ENCODE results near the gene CYP26B1. TPM values are rescaled to one million over a fixed set of nuclear protein-coding genes. Genes with fewer than 3 reads are reported as not detected.

CYP26B1 gene
- polyA plus RNA-seq, 1 donor (not counting 4 experiments of a cell fraction or from before 2014, with no cell fraction given), result 1.2 TPM

- Histone ChIP-seq H3K36me3 (ENCODE audit: control insufficient read depth in 2 of 2, extremely low read depth in 1 of 2, insufficient read depth in 2 of 2, low read length in 2 of 2) (no peaks in the 10 kb centered on the region), H2AFZ (ENCODE audit: control insufficient read depth, low read length) (no peak overlapping the region), H3K4me3 (ENCODE audit: control insufficient read depth in 2 of 3, extremely low read depth in 1 of 3, insufficient read depth in 2 of 3, low read depth in 1 of 3, low read length in 3 of 3) (no peak overlapping the region), H3K9me1 (ENCODE audit: control insufficient read depth, extremely low read depth, insufficient read depth, low read length) (no peaks in the 10 kb centered on the region), H3K79me2 (ENCODE audit: control insufficient read depth, insufficient read depth, low read length) (no peaks in the 10 kb centered on the region), H3K9ac (ENCODE audit: control insufficient read depth, extremely low read depth, insufficient read depth, low read length) (no peak overlapping the region), H3K9me3 (ENCODE audit: control insufficient read depth, low read depth, low read length) (no peaks in the 10 kb centered on the region), H3K4me1 (ENCODE audit: control insufficient read depth, extremely low read depth, insufficient read depth, low read length) (peaks cover 9% of the 10 kb centered on the region), H3K27ac (ENCODE audit: control insufficient read depth, insufficient read depth, low read length) (no peak overlapping the region), H3K27me3 (ENCODE audit: control insufficient read depth, extremely low read depth, insufficient read depth, low read length) (peaks cover 15% of the 10 kb centered on the region), H3K4me2 (ENCODE audit: control insufficient read depth, extremely low read depth, insufficient read depth, low read depth, low read length) (no peak overlapping the region), H4K20me1 (ENCODE audit: control insufficient read depth, extremely low read depth, insufficient read depth, low read length) (no peaks in the 10 kb centered on the region)
- DNase-seq (ENCODE audit: low read depth, low spot score) (no peak), FAIRE-seq (no peak)
- dilution Hi-C loops (cut with MboI; ENCODE audit: extremely low pct_ligation_motif_present, low sequenced_read_pairs), result no loop called here
- TF ChIP-seq CTCF (optimal IDR thresholded peaks at IDR 0.05 in 1 of 3, IDR thresholded peaks at IDR 0.05 in 1 of 3, conservative IDR thresholded peaks at IDR 0.05 in 1 of 3; ENCODE audit: extremely low read depth in 1 of 3, insufficient read depth in 2 of 3, low read length in 3 of 3), result no peak
- no peak for TF ChIP-seq EZH2 (IDR thresholded peaks at IDR 0.05; ENCODE audit: low read length)
Measured at GRCh38 chr2:72139874-72140620, 7.6 kb downstream of the CYP26B1 start.

- Histone ChIP-seq H3K4me3 (ENCODE audit: control insufficient read depth in 2 of 3, extremely low read depth in 1 of 3, insufficient read depth in 2 of 3, low read depth in 1 of 3, low read length in 3 of 3) (no peak overlapping the region), H3K27ac (ENCODE audit: control insufficient read depth, insufficient read depth, low read length) (no peak overlapping the region), H3K4me2 (ENCODE audit: control insufficient read depth, extremely low read depth, insufficient read depth, low read depth, low read length) (no peak overlapping the region), H3K4me1 (ENCODE audit: control insufficient read depth, extremely low read depth, insufficient read depth, low read length) (peaks cover 9% of the 10 kb centered on the region), H4K20me1 (ENCODE audit: control insufficient read depth, extremely low read depth, insufficient read depth, low read length) (no peaks in the 10 kb centered on the region), H3K9ac (ENCODE audit: control insufficient read depth, extremely low read depth, insufficient read depth, low read length) (no peak overlapping the region), H3K79me2 (ENCODE audit: control insufficient read depth, insufficient read depth, low read length) (no peaks in the 10 kb centered on the region), H3K27me3 (ENCODE audit: control insufficient read depth, extremely low read depth, insufficient read depth, low read length) (peaks cover 15% of the 10 kb centered on the region), H2AFZ (ENCODE audit: control insufficient read depth, low read length) (no peak overlapping the region), H3K9me3 (ENCODE audit: control insufficient read depth, low read depth, low read length) (no peaks in the 10 kb centered on the region), H3K9me1 (ENCODE audit: control insufficient read depth, extremely low read depth, insufficient read depth, low read length) (no peaks in the 10 kb centered on the region), H3K36me3 (ENCODE audit: control insufficient read depth in 2 of 2, extremely low read depth in 1 of 2, insufficient read depth in 2 of 2, low read length in 2 of 2) (no peaks in the 10 kb centered on the region)
- TF ChIP-seq EZH2 (IDR thresholded peaks at IDR 0.05; ENCODE audit: low read length), result no peak
- dilution Hi-C loops (cut with MboI; ENCODE audit: extremely low pct_ligation_motif_present, low sequenced_read_pairs), result no loop called here
- no peak for DNase-seq (ENCODE audit: low read depth, low spot score)
- FAIRE-seq, result no peak
Measured at GRCh38 chr2:72139471-72139873, 8.2 kb downstream of the CYP26B1 start.

All from keratinocyte (primary cell).